Keratinocyte (primary cell): Measurements from ENCODE around the gene UTP4.
A peak's percentile ranks its signal among the peaks of the same experiment; 100 is the strongest.

ENCODE experiments used
- EZH2 ChIP-seq: IDR thresholded peaks from one replicate; pipeline ENCODE4 v1.6.1; 2012; ENCODE audit warnings: inconsistent platforms, mild to moderate bottlenecking, low read length, moderate library complexity
- TF ChIP-seq, protein P1 (sequence below), 3 experiments: IDR thresholded peaks in 1 of 3; conservative IDR thresholded peaks in 1 of 3; optimal IDR thresholded peaks in 1 of 3; 2 replicates in 2 of 3; 3 replicates in 1 of 3; pipeline versions ENCODE3 to v1.5.1; 2011; ENCODE audit warnings: low read length in 3 of 3, mild to moderate bottlenecking in 3 of 3, moderate library complexity in 2 of 3, control low read depth in 1 of 3, inconsistent platforms in 1 of 3; ENCODE audit not compliant: insufficient read depth in 2 of 3; ENCODE audit errors: extremely low read depth in 1 of 3

DNA sequence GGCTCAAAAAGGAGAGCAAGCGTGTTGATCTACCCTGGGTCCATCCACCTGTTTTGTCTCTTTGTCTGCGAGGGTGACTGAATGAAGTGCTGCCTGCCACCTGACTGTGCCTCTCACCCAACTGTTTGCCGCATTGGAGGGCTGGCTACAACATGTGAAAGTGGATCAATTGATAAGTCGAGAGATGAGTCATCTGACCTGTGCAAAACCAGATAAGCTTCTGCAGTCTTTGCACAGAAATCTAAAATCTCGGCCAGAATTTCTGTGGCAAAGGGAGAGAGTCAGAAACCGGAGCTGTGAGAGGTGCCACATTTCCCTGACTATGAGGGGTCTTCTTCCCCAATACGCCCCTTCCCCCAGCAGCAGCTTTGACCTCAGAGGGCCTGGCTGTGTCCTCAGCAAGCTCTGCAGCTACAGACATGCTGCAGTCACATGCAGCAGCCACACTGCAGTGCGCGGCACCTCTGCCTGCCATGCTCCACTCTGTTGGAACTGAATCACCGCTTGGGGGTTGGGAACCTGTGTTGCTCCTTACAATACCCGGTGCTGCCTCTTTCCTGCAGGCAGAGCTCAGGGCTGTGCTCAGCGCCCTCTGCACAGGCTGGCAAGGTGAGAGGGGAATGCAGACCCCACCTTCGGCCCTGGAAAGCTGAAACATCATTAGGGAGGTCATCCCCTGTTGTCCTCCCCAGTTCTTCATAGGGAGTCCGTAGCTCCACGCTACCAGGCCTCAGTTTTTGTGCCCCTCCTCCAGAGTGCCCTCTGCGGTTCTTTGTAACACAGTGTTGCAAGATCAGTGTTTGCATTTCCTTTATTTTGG lies 43.1 kb upstream of the UTP4 start:
- TF ChIP-seq, protein P1, sequence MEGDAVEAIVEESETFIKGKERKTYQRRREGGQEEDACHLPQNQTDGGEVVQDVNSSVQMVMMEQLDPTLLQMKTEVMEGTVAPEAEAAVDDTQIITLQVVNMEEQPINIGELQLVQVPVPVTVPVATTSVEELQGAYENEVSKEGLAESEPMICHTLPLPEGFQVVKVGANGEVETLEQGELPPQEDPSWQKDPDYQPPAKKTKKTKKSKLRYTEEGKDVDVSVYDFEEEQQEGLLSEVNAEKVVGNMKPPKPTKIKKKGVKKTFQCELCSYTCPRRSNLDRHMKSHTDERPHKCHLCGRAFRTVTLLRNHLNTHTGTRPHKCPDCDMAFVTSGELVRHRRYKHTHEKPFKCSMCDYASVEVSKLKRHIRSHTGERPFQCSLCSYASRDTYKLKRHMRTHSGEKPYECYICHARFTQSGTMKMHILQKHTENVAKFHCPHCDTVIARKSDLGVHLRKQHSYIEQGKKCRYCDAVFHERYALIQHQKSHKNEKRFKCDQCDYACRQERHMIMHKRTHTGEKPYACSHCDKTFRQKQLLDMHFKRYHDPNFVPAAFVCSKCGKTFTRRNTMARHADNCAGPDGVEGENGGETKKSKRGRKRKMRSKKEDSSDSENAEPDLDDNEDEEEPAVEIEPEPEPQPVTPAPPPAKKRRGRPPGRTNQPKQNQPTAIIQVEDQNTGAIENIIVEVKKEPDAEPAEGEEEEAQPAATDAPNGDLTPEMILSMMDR (optimal IDR thresholded peaks at IDR 0.05 in 1 of 3, IDR thresholded peaks at IDR 0.05 in 1 of 3, conservative IDR thresholded peaks at IDR 0.05 in 1 of 3; ENCODE audit: extremely low read depth in 1 of 3, insufficient read depth in 2 of 3, low read length in 3 of 3) = peak; percentile 8 to 11 (median 10)
- TF ChIP-seq EZH2 = no peak
